Measurements from ENCODE around the gene CDHR3. TPM values are rescaled to one million over a fixed set of nuclear protein-coding genes. Genes with fewer than 3 reads are reported as not detected.

CDHR3 gene
- total and polyA plus RNA-seq, 4 donors = 10.5 to 80.3 (median 36.0) TPM

GRCh38 chr7:106076537-106076936 lies 113.5 kb downstream of the CDHR3 start:
- Histone ChIP-seq H3K9ac (ENCODE audit: insufficient read depth in 1 of 2, low read length in 2 of 2) (no peak overlapping the region), H3K9me3 (ENCODE audit: control insufficient read depth in 4 of 4, insufficient read depth in 3 of 4, low read length in 3 of 4) (no peaks in the 10 kb centered on the region), H3K36me3 (ENCODE audit: control insufficient read depth in 4 of 4, insufficient read depth in 4 of 4, low read length in 4 of 4) (no peaks in the 10 kb centered on the region), H3K4me3 (no peak overlapping the region), H3K27ac (ENCODE audit: low read depth in 1 of 2, low read length in 1 of 2) (no peak overlapping the region), H3K4me1 (ENCODE audit: control insufficient read depth in 5 of 5, insufficient read depth in 5 of 5, low read length in 5 of 5) (peaks cover 5 to 21% (median 12%) of the 10 kb centered on the region in 5 donors), H3K27me3 (ENCODE audit: control insufficient read depth in 3 of 3, insufficient read depth in 3 of 3, low read length in 2 of 3) (no peaks in the 10 kb centered on the region)
- ATAC-seq (ENCODE audit: insufficient read depth, low FRiP score) = no peak
- TF ChIP-seq, protein P1, sequence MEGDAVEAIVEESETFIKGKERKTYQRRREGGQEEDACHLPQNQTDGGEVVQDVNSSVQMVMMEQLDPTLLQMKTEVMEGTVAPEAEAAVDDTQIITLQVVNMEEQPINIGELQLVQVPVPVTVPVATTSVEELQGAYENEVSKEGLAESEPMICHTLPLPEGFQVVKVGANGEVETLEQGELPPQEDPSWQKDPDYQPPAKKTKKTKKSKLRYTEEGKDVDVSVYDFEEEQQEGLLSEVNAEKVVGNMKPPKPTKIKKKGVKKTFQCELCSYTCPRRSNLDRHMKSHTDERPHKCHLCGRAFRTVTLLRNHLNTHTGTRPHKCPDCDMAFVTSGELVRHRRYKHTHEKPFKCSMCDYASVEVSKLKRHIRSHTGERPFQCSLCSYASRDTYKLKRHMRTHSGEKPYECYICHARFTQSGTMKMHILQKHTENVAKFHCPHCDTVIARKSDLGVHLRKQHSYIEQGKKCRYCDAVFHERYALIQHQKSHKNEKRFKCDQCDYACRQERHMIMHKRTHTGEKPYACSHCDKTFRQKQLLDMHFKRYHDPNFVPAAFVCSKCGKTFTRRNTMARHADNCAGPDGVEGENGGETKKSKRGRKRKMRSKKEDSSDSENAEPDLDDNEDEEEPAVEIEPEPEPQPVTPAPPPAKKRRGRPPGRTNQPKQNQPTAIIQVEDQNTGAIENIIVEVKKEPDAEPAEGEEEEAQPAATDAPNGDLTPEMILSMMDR (IDR thresholded peaks at IDR 0.05; ENCODE audit: control extremely low read depth, extremely low read depth) = no peak
- DNase-seq = no peak
- 79 to 88% methylated on average over 2 of the region's 2 CpGs for WGBS, 2 donors

GRCh38 chr7:106080300-106080987 lies 117.4 kb downstream of the CDHR3 start:
- DNase-seq (peak in 1 of 3 donors; percentile 62), ATAC-seq (ENCODE audit: insufficient read depth, low FRiP score) (no peak)
- H3K4me3 ChIP-seq = no peak overlapping the region
- H3K27ac ChIP-seq (ENCODE audit: low read depth in 1 of 2, low read length in 1 of 2) = no peak overlapping the region
- WGBS, 2 donors = 85 to 89% methylated on average over 6 of the region's 6 CpGs
- no peaks in the 10 kb centered on the region for H3K27me3 ChIP-seq (ENCODE audit: control insufficient read depth in 3 of 3, insufficient read depth in 3 of 3, low read length in 2 of 3)
- TF ChIP-seq, protein P1 (IDR thresholded peaks at IDR 0.05; ENCODE audit: control extremely low read depth, extremely low read depth) = no peak
- H3K9ac ChIP-seq (ENCODE audit: insufficient read depth in 1 of 2, low read length in 2 of 2) = no peak overlapping the region
- peaks cover 4 to 12% (median 7%) of the 10 kb centered on the region in 5 donors for H3K4me1 ChIP-seq (ENCODE audit: control insufficient read depth in 5 of 5, insufficient read depth in 5 of 5, low read length in 5 of 5)
- H3K9me3 ChIP-seq (ENCODE audit: control insufficient read depth in 4 of 4, insufficient read depth in 3 of 4, low read length in 3 of 4) = no peaks in the 10 kb centered on the region
- no peaks in the 10 kb centered on the region for H3K36me3 ChIP-seq (ENCODE audit: control insufficient read depth in 4 of 4, insufficient read depth in 4 of 4, low read length in 4 of 4)

- no peaks in the 10 kb centered on the region for H3K36me3 ChIP-seq (ENCODE audit: control insufficient read depth in 4 of 4, insufficient read depth in 4 of 4, low read length in 4 of 4)
- peak in 2 of 3 donors; percentile 28 to 44 for DNase-seq
- 59 to 78% methylated on average over 18 of the region's 18 CpGs for WGBS, 2 donors
These were observed 119.2 kb downstream of the CDHR3 start for GRCh38 chr7:106082087-106082854.

More at GRCh38 chr7:106082087-106082854, 119.2 kb downstream of the CDHR3 start:
- peaks cover 0 to 7% (median 4%) of the 10 kb centered on the region in 5 donors for H3K4me1 ChIP-seq (ENCODE audit: control insufficient read depth in 5 of 5, insufficient read depth in 5 of 5, low read length in 5 of 5)
- no peak overlapping the region for H3K27ac ChIP-seq (ENCODE audit: low read depth in 1 of 2, low read length in 1 of 2)
- H3K9me3 ChIP-seq (ENCODE audit: control insufficient read depth in 4 of 4, insufficient read depth in 3 of 4, low read length in 3 of 4) = no peaks in the 10 kb centered on the region
- TF ChIP-seq, protein P1 (IDR thresholded peaks at IDR 0.05; ENCODE audit: control extremely low read depth, extremely low read depth) = no peak
- no peak overlapping the region for H3K4me3 ChIP-seq
- no peak overlapping the region for H3K9ac ChIP-seq (ENCODE audit: insufficient read depth in 1 of 2, low read length in 2 of 2)
- ATAC-seq (ENCODE audit: insufficient read depth, low FRiP score) = no peak
- no peaks in the 10 kb centered on the region for H3K27me3 ChIP-seq (ENCODE audit: control insufficient read depth in 3 of 3, insufficient read depth in 3 of 3, low read length in 2 of 3)

Other genes starting within 250 kb of the CDHR3 start
- 10 to 100 TPM; 12.2 to 22.5 TPM for gene ATXN7L1, start 86.7 kb upstream of the CDHR3 start, total RNA-seq
- gene ATXN7L1, start 86.7 kb upstream of the CDHR3 start, polyA plus RNA-seq = 1 to 10 TPM; 4.2 to 4.8 TPM
- 100 to 1,000 TPM in 1 of 2 donors, 10 to 100 TPM in 1; 71.6 to 114 TPM for gene SYPL1, start 149.0 kb downstream of the CDHR3 start, total RNA-seq
- gene SYPL1, start 149.0 kb downstream of the CDHR3 start, polyA plus RNA-seq = 10 to 100 TPM; 52.7 to 65.2 TPM